Activated T-helper 2 cell treated with anti-CD3 and anti-CD28 coated beads, Interferon-gamma antibody, Interleukin-2, Interleukin-4, amounts not matched to agents 10 μg/mL and 5 μg/mL and 100 μg/mL, durations not matched to agents 14 hours and 24 hours and 36 hours (primary cell): Measurements from ENCODE around the gene ELK1. TPM values are rescaled to one million over a fixed set of nuclear protein-coding genes. Genes with fewer than 3 reads are reported as not detected.

ENCODE experiments used
- DNase-seq: peaks from one replicate; pipeline ENCODE4 v3.0.0; 2021; ENCODE audit warnings: low spot score
- H3K27ac Mint-ChIP-seq: one replicate; pipeline ENCODE4 v1.8.0; 2021; ENCODE audit warnings: mixed read lengths
- H3K27me3 Mint-ChIP-seq: one replicate; pipeline ENCODE4 v1.8.0; 2021; ENCODE audit warnings: low read depth, mixed read lengths
- H3K36me3 Mint-ChIP-seq: one replicate; pipeline ENCODE4 v1.8.0; 2021; ENCODE audit warnings: low read depth, mixed read lengths
- H3K4me1 Mint-ChIP-seq: one replicate; pipeline ENCODE4 v1.8.0; 2021; ENCODE audit warnings: low read depth, mixed read lengths
- H3K4me3 Mint-ChIP-seq: one replicate; pipeline ENCODE4 v1.8.0; 2021; ENCODE audit warnings: low read depth, mild to moderate bottlenecking, moderate library complexity, mixed read lengths
- H3K9me3 Mint-ChIP-seq: one replicate; pipeline ENCODE4 v1.8.0; 2021; ENCODE audit warnings: mixed read lengths
- intact Hi-C: fragments of 100-400 bp; cut with micrococcal nuclease; formaldehyde crosslinking; loops from one replicate; pipeline ENCODE4 v1.15.1; 2023
- total RNA-seq: library from RNA; stranded (reverse); gene quantifications from 2 replicates; pipeline ENCODE4 v1.2.3, GENCODE V29; 2022

The ELK1 gene
- total RNA-seq, 1 donor from 2014 or later: 110 TPM

DNA sequence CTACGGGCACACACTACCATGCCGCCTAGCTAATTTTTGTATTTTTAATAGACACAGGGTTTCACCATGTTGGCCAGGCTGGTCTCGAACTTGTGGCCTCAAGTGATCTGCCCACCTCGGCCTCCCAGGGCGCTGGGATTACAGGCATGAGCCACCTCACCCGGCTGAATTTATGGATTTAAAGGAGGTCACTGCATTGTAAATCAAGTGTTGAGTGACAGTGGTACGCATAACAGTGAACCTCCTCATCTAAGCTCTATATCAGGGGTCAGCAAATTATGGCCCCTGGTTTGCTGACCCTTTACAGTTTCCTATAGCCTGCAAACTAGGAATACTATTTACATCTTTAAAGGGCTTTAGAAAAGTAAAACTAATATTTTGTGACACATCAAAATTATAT lies 11.2 kb upstream of the ELK1 start:
- Mint-ChIP-seq H3K9me3 (peaks cover 4% of the 10 kb centered on the region), H3K4me3 (no peak overlapping the region), H3K36me3 (peaks cover 48% of the 10 kb centered on the region), H3K4me1 (peaks cover 37% of the 10 kb centered on the region), H3K27ac (peak overlapping the region; percentile 97), H3K27me3 (no peaks in the 10 kb centered on the region)
- intact Hi-C loops: loop anchor here (5.0 kb wide), 1 partner anchor 1276 kb away; no protein-coding TSS in a partner anchor
- DNase-seq: no peak

DNA sequence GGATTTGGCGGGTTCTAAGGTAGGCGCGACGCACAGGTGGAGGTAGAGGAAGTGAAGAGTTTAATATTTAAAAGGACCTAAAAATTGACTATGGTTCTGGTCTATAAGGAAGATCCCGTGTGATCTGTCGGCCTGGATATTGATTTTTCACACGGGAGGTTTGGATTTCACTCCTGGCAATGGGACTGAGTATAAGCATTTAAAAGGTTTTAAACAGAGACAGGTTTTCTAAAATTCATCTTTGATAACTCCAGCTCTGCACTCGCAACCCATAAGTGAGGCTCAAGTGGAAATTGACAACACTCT lies 9.0 kb upstream of the ELK1 start:
- H3K9me3 Mint-ChIP-seq: peaks cover 4% of the 10 kb centered on the region
- H3K4me1 Mint-ChIP-seq: peaks cover 42% of the 10 kb centered on the region
- intact Hi-C loops: loop anchor here (2.0 to 10.0 kb wide), 2 partner anchors 99 to 365 kb away; partner anchors contain the start of gene ARAF
- DNase-seq: no peak
- H3K27ac Mint-ChIP-seq: peak overlapping the region; percentile 97
- peak overlapping the region; percentile 87 for H3K4me3 Mint-ChIP-seq
- H3K36me3 Mint-ChIP-seq: peaks cover 61% of the 10 kb centered on the region
- no peaks in the 10 kb centered on the region for H3K27me3 Mint-ChIP-seq

DNA sequence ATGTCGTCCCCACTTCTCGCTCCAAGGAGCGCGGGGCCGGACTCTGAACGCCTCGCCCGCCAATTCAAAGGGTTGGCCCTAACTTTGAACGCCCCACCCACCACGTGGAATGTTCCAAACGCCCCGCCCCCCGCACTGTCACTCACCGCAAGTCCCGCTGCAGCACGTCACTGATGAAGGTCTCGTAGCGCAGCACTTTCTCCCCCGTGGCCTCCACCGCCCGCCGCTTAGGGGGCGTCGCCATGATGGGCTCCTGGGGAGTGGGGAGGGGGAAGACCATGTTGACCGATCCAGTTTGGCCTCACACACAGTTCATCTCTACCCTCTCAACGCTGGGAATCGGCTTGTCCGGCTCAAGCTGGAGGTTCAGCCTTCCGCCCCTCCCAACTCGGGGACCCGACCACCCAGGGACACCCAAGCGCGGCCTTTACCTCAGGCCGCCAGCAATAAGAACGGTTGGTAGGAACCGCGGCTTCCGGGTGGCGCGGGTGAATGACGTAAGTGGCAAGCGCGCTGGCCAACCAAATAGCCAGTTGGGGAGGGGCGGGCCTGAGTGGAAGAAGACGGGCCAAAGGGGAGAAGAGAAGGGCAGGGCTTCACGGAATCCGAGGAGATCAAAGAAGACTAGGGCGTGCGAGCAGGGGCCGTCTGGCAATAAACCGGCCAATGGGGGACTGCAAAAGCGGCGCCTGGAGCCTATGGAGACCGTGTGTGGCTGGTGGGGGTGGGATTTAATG lies 8.5 kb upstream of the ELK1 start, which contains the start of gene UXT:
Gene UXT (minus strand): TSS at position 497 of the 737 bp plus-strand sequence. CDS start 253 bp downstream, at position 244.
- DNase-seq: peak; percentile 91
- peak within 1 kb of the TSS; percentile 97 for H3K27ac Mint-ChIP-seq
- no peaks in the 10 kb centered on the region for H3K27me3 Mint-ChIP-seq
- H3K4me3 Mint-ChIP-seq: peak within 1 kb of the TSS; percentile 87
- peaks cover 41% of the 10 kb centered on the region for H3K4me1 Mint-ChIP-seq
- intact Hi-C loops: loop anchor here (1.0 to 10.0 kb wide), 3 partner anchors 9 to 366 kb away; partner anchors contain the start of genes ARAF and ELK1
- H3K36me3 Mint-ChIP-seq: peaks cover 63% of the 10 kb centered on the region
- peaks cover 4% of the 10 kb centered on the region for H3K9me3 Mint-ChIP-seq

- Mint-ChIP-seq H3K27me3 (no peaks in the 10 kb centered on the region), H3K9me3 (peaks cover 4% of the 10 kb centered on the region), H3K4me1 (peaks cover 40% of the 10 kb centered on the region), H3K36me3 (peaks cover 68% of the 10 kb centered on the region), H3K4me3 (peak overlapping the region; percentile 87), H3K27ac (peak overlapping the region; percentile 97)
- intact Hi-C loops: loop anchor here (1.0 to 10.0 kb wide), 3 partner anchors 8 to 367 kb away; partner anchors contain the start of genes ARAF and ELK1
- no peak for DNase-seq
These were observed 7.9 kb upstream of the ELK1 start for GRCh38 chrX:47658301-47658683.

DNA sequence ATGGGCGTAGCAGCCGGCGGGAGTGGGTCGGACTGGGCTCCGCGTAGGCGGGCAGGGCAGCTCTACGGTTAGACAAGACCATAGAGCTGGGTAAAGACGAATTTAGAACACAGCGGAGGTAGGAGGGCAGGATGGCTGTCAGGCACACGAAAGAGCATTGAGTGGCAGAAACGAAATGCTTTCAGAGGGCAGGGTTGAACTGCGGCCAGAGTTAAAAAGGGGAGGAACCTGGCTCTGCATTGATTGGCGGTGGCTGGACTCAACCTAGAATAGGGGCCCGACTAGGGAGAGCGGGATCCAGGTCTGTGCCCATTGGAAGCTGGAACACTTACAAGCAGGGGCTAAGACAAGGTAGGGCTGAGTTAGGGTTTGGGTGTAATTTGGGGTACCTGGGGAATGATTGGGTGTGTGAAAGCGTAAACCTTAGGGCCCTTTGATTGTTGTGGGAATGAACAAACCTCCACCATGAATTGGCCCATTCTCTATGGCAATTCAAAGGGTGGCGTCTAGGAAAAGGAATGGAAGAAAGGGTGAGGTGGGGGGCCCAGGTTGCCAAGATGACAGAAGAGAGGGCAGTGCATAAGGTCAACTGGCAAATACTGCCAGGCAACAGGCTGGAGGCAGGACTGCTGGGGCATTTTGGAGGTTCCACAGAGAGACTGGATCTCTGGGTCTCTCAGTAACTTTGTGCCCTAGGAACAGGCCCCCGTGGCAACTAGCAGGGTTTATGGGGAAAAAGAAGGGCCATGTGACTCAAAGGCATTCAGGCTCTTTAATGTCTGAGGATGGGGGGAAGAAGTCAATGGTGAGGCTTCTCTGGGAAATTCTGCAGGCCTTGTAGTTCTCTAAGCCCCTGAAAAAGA lies 911 bp upstream of the ELK1 start:
- peaks cover 76% of the 10 kb centered on the region for H3K36me3 Mint-ChIP-seq
- H3K4me3 Mint-ChIP-seq: peak overlapping the region; percentile 93
- intact Hi-C loops: loop anchor here (2.0 to 10.0 kb wide), 3 partner anchors 186 to 432 kb away; partner anchors contain the start of genes CDK16 and ZNF81
- H3K27ac Mint-ChIP-seq: peak overlapping the region; percentile 92
- H3K27me3 Mint-ChIP-seq: no peaks in the 10 kb centered on the region
- peaks cover 55% of the 10 kb centered on the region for H3K4me1 Mint-ChIP-seq
- DNase-seq: no peak
- no peaks in the 10 kb centered on the region for H3K9me3 Mint-ChIP-seq

DNA sequence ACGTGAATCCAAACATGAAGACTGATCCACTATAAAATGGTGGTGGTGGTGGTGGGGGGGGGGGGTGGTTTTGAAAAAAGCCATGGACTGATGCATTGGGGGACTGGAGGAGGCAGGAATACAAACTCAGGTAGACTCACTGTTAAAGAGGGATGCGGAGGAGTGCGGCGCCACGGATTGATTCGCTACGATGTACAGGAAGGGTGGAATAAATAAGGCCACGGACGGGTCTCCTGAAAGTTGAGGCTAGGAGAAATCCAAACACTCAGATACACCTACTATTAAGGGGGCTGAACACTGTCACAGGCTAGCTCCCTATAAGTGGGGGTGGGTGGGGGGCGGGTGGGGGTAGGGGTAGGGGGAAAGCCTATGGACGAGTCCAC lies 591 bp downstream of the ELK1 start:
- Mint-ChIP-seq H3K27me3 (no peaks in the 10 kb centered on the region), H3K9me3 (no peaks in the 10 kb centered on the region), H3K27ac (peak overlapping the region; percentile 97), H3K36me3 (peaks cover 69% of the 10 kb centered on the region), H3K4me3 (peak overlapping the region; percentile 93), H3K4me1 (peaks cover 55% of the 10 kb centered on the region)
- intact Hi-C loops: loop anchor here (1.0 to 10.0 kb wide), 7 partner anchors 9 to 431 kb away; partner anchors contain the start of genes ARAF, CDK16, ZNF41 and ZNF81
- no peak for DNase-seq

DNA sequence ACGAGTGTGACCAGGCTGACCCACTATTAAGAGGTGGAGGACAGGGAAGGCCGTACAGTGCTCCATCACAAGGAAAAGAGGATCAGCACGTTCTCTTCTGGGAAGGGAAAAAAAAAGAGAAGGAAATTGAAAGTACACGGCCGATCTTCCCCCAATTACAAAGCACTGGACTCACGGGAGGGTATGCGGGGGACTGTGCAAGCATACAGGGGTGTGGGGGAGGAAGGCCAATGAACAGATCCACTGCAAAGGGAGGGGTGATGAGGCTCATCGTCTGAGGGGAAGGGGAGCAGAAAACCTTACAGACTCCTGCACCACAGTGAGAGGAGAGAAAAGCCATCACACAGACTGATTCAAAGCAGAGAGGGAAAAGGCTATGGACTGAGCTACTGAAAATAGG lies 1.1 kb downstream of the ELK1 start:
- H3K36me3 Mint-ChIP-seq: peaks cover 70% of the 10 kb centered on the region
- H3K27ac Mint-ChIP-seq: peak overlapping the region; percentile 97
- H3K27me3 Mint-ChIP-seq: no peaks in the 10 kb centered on the region
- intact Hi-C loops: loop anchor here (10.0 kb wide), 1 partner anchor 164 kb away; the partner anchor contains the start of gene ZNF41
- H3K4me3 Mint-ChIP-seq: peak overlapping the region; percentile 93
- H3K4me1 Mint-ChIP-seq: peaks cover 60% of the 10 kb centered on the region
- no peaks in the 10 kb centered on the region for H3K9me3 Mint-ChIP-seq
- DNase-seq: no peak

- Mint-ChIP-seq H3K27ac (peak overlapping the region; percentile 97), H3K4me3 (peak overlapping the region; percentile 93), H3K36me3 (peaks cover 73% of the 10 kb centered on the region), H3K4me1 (peaks cover 59% of the 10 kb centered on the region), H3K27me3 (no peaks in the 10 kb centered on the region), H3K9me3 (no peaks in the 10 kb centered on the region)
- intact Hi-C loops: loop anchor here (10.0 kb wide), 1 partner anchor 164 kb away; the partner anchor contains the start of gene ZNF41
- no peak for DNase-seq
These were observed 2.0 kb downstream of the ELK1 start for GRCh38 chrX:47648376-47648775.

DNA sequence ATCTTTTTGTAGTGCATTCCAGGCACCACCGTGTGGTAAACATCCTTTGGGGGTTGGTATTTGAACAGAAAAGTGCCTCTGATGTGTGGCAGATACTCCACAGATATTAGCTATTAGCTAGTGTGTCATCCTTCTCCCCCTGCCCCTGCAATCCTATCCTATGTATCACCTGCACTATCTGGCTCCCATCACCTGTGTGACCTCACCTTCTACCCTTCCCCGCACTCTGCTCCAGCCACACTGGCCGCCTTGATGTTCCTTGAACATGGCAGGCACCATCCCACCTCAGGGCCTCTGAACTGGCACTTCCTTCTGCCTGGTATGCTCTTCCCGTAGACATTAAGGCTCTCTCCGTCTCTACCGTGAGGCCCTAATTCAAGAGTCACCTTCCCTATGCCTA lies 3.7 kb downstream of the ELK1 start:
- no peaks in the 10 kb centered on the region for H3K9me3 Mint-ChIP-seq
- DNase-seq: no peak
- peak overlapping the region; percentile 28 for H3K27ac Mint-ChIP-seq
- H3K4me3 Mint-ChIP-seq: no peak overlapping the region
- intact Hi-C loops: loop anchor here (10.0 kb wide), 1 partner anchor 162 kb away; the partner anchor contains the start of gene ZNF41
- H3K27me3 Mint-ChIP-seq: no peaks in the 10 kb centered on the region
- H3K4me1 Mint-ChIP-seq: peaks cover 44% of the 10 kb centered on the region
- peaks cover 65% of the 10 kb centered on the region for H3K36me3 Mint-ChIP-seq

- Mint-ChIP-seq H3K27me3 (no peaks in the 10 kb centered on the region), H3K27ac (no peak overlapping the region)
- intact Hi-C loops: loop anchor here (10.0 kb wide), 1 partner anchor 161 kb away; the partner anchor contains the start of gene ZNF41
These were observed 4.8 kb downstream of the ELK1 start for GRCh38 chrX:47645530-47645929.

GRCh38 chrX:47644557-47645091 lies 5.7 kb downstream of the ELK1 start:
- Mint-ChIP-seq H3K36me3 (peaks cover 75% of the 10 kb centered on the region), H3K4me3 (no peak overlapping the region), H3K27me3 (no peaks in the 10 kb centered on the region), H3K4me1 (peaks cover 35% of the 10 kb centered on the region), H3K27ac (peak overlapping the region; percentile 63), H3K9me3 (peaks cover 6% of the 10 kb centered on the region)
- intact Hi-C loops: loop anchor here (10.0 kb wide), 1 partner anchor 160 kb away; the partner anchor contains the start of gene ZNF41
- DNase-seq: no peak

More at GRCh38 chrX:47645530-47645929, 4.8 kb downstream of the ELK1 start:
- H3K4me1 Mint-ChIP-seq: peaks cover 33% of the 10 kb centered on the region
- DNase-seq: no peak
- peaks cover 67% of the 10 kb centered on the region for H3K36me3 Mint-ChIP-seq
- no peaks in the 10 kb centered on the region for H3K9me3 Mint-ChIP-seq
- no peak overlapping the region for H3K4me3 Mint-ChIP-seq

- intact Hi-C loops: loop anchor here (10.0 kb wide), 1 partner anchor 159 kb away; the partner anchor contains the start of gene ZNF41
- Mint-ChIP-seq H3K4me3 (no peak overlapping the region), H3K27me3 (no peaks in the 10 kb centered on the region), H3K4me1 (peaks cover 34% of the 10 kb centered on the region), H3K9me3 (peaks cover 7% of the 10 kb centered on the region), H3K27ac (no peak overlapping the region), H3K36me3 (peaks cover 75% of the 10 kb centered on the region)
- DNase-seq: no peak
These were observed 6.4 kb downstream of the ELK1 start for GRCh38 chrX:47643926-47644325.
